NCI-H82 (cell line): Measurements from ENCODE around the gene FAAH2.
A peak's percentile ranks its signal among the peaks of the same experiment; 100 is the strongest.
"Not testable (repeated sequence)": the region's sequence is repeated elsewhere in the genome, so short reads cannot be mapped to it uniquely, and the experiment has no call there.

Source experiments
- DNase-seq: peaks from one replicate; lab custom pipeline; 2025; lab: John Stamatoyannopoulos, UW

FAAH2 gene

GRCh38 chrX:57286507-57287251 lies at the start of gene FAAH2:
Gene FAAH2 (plus strand): TSS chrX:57286706. CDS start chrX:57286826, 120 bp downstream.
- peak; percentile 10 for DNase-seq

- peak; percentile 16 for DNase-seq
Measured at GRCh38 chrX:57241967-57242366, 44.5 kb upstream of the FAAH2 start.

- no peak for DNase-seq
Measured at GRCh38 chrX:57251965-57252364, 34.5 kb upstream of the FAAH2 start.

- DNase-seq, result no peak
Measured at GRCh38 chrX:57265126-57265525, 21.4 kb upstream of the FAAH2 start.

GRCh38 chrX:57266275-57266674 lies 20.2 kb upstream of the FAAH2 start:
- DNase-seq, result no peak

GRCh38 chrX:57266871-57267270 lies 19.6 kb upstream of the FAAH2 start:
- no peak for DNase-seq

GRCh38 chrX:57267308-57267707 lies 19.2 kb upstream of the FAAH2 start:
- DNase-seq, result no peak

- no peak for DNase-seq
Measured at GRCh38 chrX:57270980-57271379, 15.5 kb upstream of the FAAH2 start.

GRCh38 chrX:57282568-57282967 lies 3.9 kb upstream of the FAAH2 start:
- DNase-seq, result no peak

- DNase-seq, result no peak
Measured at GRCh38 chrX:57285001-57285400, 1.5 kb upstream of the FAAH2 start.

GRCh38 chrX:57289089-57289488 lies 2.6 kb downstream of the FAAH2 start:
- DNase-seq, result no peak

GRCh38 chrX:57294961-57295360 lies 8.5 kb downstream of the FAAH2 start:
- DNase-seq, result no peak

GRCh38 chrX:57295679-57296078 lies 9.2 kb downstream of the FAAH2 start:
- not testable (repeated sequence) for DNase-seq

GRCh38 chrX:57313583-57314215 lies 27.2 kb downstream of the FAAH2 start:
- DNase-seq, result no peak

GRCh38 chrX:57329008-57329407 lies 42.5 kb downstream of the FAAH2 start:
- DNase-seq, result peak; percentile 32

GRCh38 chrX:57335790-57336189 lies 49.3 kb downstream of the FAAH2 start:
- peak; percentile 63 for DNase-seq

GRCh38 chrX:57353472-57354132 lies 67.1 kb downstream of the FAAH2 start:
- DNase-seq, result no peak

GRCh38 chrX:57364145-57364544 lies 77.6 kb downstream of the FAAH2 start:
- DNase-seq, result no peak

- no peak for DNase-seq
Measured at GRCh38 chrX:57366430-57366829, 79.9 kb downstream of the FAAH2 start.

GRCh38 chrX:57367649-57368048 lies 81.1 kb downstream of the FAAH2 start:
- DNase-seq, result no peak

- DNase-seq, result no peak
Measured at GRCh38 chrX:57368158-57368557, 81.7 kb downstream of the FAAH2 start.

GRCh38 chrX:57379296-57379695 lies 92.8 kb downstream of the FAAH2 start:
- DNase-seq, result no peak
